BE2C (cell line): ENCODE results near the gene NAB2.

Source experiments
- DNase-seq: peaks from one replicate; pipeline ENCODE4 v3.0.0-alpha.2; 2020
- H3K27me3 ChIP-seq: fragments of 250-450 bp; sonication (Bioruptor Pico); 2 replicates; pipeline ENCODE4 v1.5.1; 2020; ENCODE audit warnings: mild to moderate bottlenecking
- H3K36me3 ChIP-seq: fragments of 250-450 bp; sonication (Bioruptor Pico); 2 replicates; pipeline ENCODE4 v1.5.1; 2020; ENCODE audit warnings: mild to moderate bottlenecking
- H3K4me1 ChIP-seq: fragments of 250-450 bp; sonication (Bioruptor Pico); 2 replicates; pipeline ENCODE4 v1.5.1; 2020
- H3K4me3 ChIP-seq: 2 replicates; pipeline ENCODE4 v1.5.1; 2011; ENCODE audit warnings: low read depth, low read length
- H3K9me3 ChIP-seq: fragments of 250-450 bp; sonication (Bioruptor Pico); 2 replicates; pipeline ENCODE4 v1.5.1; 2020
- CTCF ChIP-seq: IDR thresholded peaks from 2 replicates; pipeline ENCODE4 v1.5.1; 2012; ENCODE audit warnings: mild to moderate bottlenecking, low read depth, low read length

NAB2 gene

GRCh38 chr12:57124261-57124877 is 35.5 kb downstream of the NAB2 start:
- H3K36me3 ChIP-seq: no peaks in the 10 kb centered on the region
- TF ChIP-seq CTCF: peak; percentile 99
- H3K4me3 ChIP-seq: no peak overlapping the region
- H3K9me3 ChIP-seq: no peaks in the 10 kb centered on the region; the same call in 1 of the 2 replicates
- no peaks in the 10 kb centered on the region for H3K27me3 ChIP-seq
- DNase-seq: peak; percentile 82
- H3K4me1 ChIP-seq: peaks cover 5% of the 10 kb centered on the region; the same call in 1 of the 2 replicates

GRCh38 chr12:57126061-57126460 is 37.1 kb downstream of the NAB2 start:
- peaks cover 5% of the 10 kb centered on the region; the same call in 1 of the 2 replicates for H3K4me1 ChIP-seq

GRCh38 chr12:57126561-57126960 is 37.6 kb downstream of the NAB2 start:
- TF ChIP-seq CTCF: no peak

More at GRCh38 chr12:57126061-57126460, 37.1 kb downstream of the NAB2 start:
- Histone ChIP-seq H3K9me3 (no peaks in the 10 kb centered on the region; the same call in 1 of the 2 replicates), H3K27me3 (no peaks in the 10 kb centered on the region), H3K36me3 (no peaks in the 10 kb centered on the region), H3K4me3 (no peak overlapping the region)
- no peak for TF ChIP-seq CTCF
- no peak for DNase-seq

GRCh38 chr12:57127101-57127725 is 38.3 kb downstream of the NAB2 start:
- peak; percentile 74 for DNase-seq
- no peaks in the 10 kb centered on the region for H3K36me3 ChIP-seq
- peak; percentile 54 for TF ChIP-seq CTCF
- H3K9me3 ChIP-seq: no peaks in the 10 kb centered on the region
- H3K27me3 ChIP-seq: no peaks in the 10 kb centered on the region
- peak overlapping the region; percentile 87 for H3K4me3 ChIP-seq
- peaks cover 5% of the 10 kb centered on the region; the same call in 1 of the 2 replicates for H3K4me1 ChIP-seq

More at GRCh38 chr12:57126561-57126960, 37.6 kb downstream of the NAB2 start:
- H3K4me1 ChIP-seq: peaks cover 5% of the 10 kb centered on the region; the same call in 1 of the 2 replicates
- no peak for DNase-seq
- no peak overlapping the region for H3K4me3 ChIP-seq
- no peaks in the 10 kb centered on the region; the same call in 1 of the 2 replicates for H3K9me3 ChIP-seq
- no peaks in the 10 kb centered on the region for H3K36me3 ChIP-seq
- no peaks in the 10 kb centered on the region for H3K27me3 ChIP-seq

- Histone ChIP-seq H3K27me3 (no peaks in the 10 kb centered on the region), H3K4me1 (peaks cover 5% of the 10 kb centered on the region; the same call in 1 of the 2 replicates), H3K36me3 (no peaks in the 10 kb centered on the region), H3K4me3 (peak within 1 kb of the TSS; percentile 87), H3K9me3 (no peaks in the 10 kb centered on the region)
- no peak for TF ChIP-seq CTCF
- DNase-seq: peak; percentile 81
Measured at GRCh38 chr12:57127726-57128518, 39.0 kb downstream of the NAB2 start, which contains the start of gene LRP1. TSS of gene LRP1 (plus strand) at chr12:57128483. CDS start at chr12:57128965, 482 bp downstream.
